GM18873 (cell line): ENCODE data around the gene NKAIN2.

ENCODE experiments used
- ATAC-seq: cut with Tn5 transposase; IDR thresholded peaks from one replicate; pipeline ENCODE4 v1.9.1; 2021; ENCODE audit warnings: mild to moderate bottlenecking, moderate library complexity, moderate number of reproducible peaks; ENCODE audit not compliant: unreplicated experiment, low FRiP score

Gene NKAIN2

GRCh38 chr6:124780623-124781022 is 977.0 kb downstream of the NKAIN2 start:
- no peak for ATAC-seq

GRCh38 chr6:124783344-124783743 is 979.7 kb downstream of the NKAIN2 start:
- no peak for ATAC-seq

- no peak for ATAC-seq
These were observed 987.5 kb downstream of the NKAIN2 start for GRCh38 chr6:124791156-124791555.

GRCh38 chr6:124792386-124792785 is 988.7 kb downstream of the NKAIN2 start:
- no peak for ATAC-seq

GRCh38 chr6:124793398-124793797 is 989.7 kb downstream of the NKAIN2 start:
- ATAC-seq, result no peak

- no peak for ATAC-seq
These were observed 992.2 kb downstream of the NKAIN2 start for GRCh38 chr6:124795643-124796463.

- ATAC-seq, result no peak
These were observed 992.9 kb downstream of the NKAIN2 start for GRCh38 chr6:124796464-124796970.

GRCh38 chr6:124797224-124797623 is 993.6 kb downstream of the NKAIN2 start:
- no peak for ATAC-seq

- ATAC-seq, result no peak
These were observed 995.4 kb downstream of the NKAIN2 start for GRCh38 chr6:124798942-124799496.

GRCh38 chr6:124799638-124800037 is 996.0 kb downstream of the NKAIN2 start:
- no peak for ATAC-seq

GRCh38 chr6:124800222-124800621 is 996.6 kb downstream of the NKAIN2 start:
- ATAC-seq, result no peak

GRCh38 chr6:124812067-124812466 is 1008.4 kb downstream of the NKAIN2 start:
- ATAC-seq, result no peak

GRCh38 chr6:124819346-124819745 is 1015.7 kb downstream of the NKAIN2 start:
- ATAC-seq, result no peak

GRCh38 chr6:124822204-124822613 is 1018.5 kb downstream of the NKAIN2 start:
- no peak for ATAC-seq

GRCh38 chr6:124822721-124823120 is 1019.1 kb downstream of the NKAIN2 start:
- ATAC-seq, result no peak

- no peak for ATAC-seq
These were observed 1019.8 kb downstream of the NKAIN2 start for GRCh38 chr6:124823240-124824111.

GRCh38 chr6:124825564-124825963 is 1021.9 kb downstream of the NKAIN2 start:
- no peak for ATAC-seq

- ATAC-seq, result no peak
These were observed 1026.2 kb downstream of the NKAIN2 start for GRCh38 chr6:124829822-124830221.

GRCh38 chr6:124830506-124830905 is 1026.8 kb downstream of the NKAIN2 start:
- no peak for ATAC-seq

- ATAC-seq, result no peak
These were observed 1050.8 kb downstream of the NKAIN2 start for GRCh38 chr6:124854338-124854922.

GRCh38 chr6:124857746-124858145 is 1054.1 kb downstream of the NKAIN2 start:
- ATAC-seq, result no peak
